ENCODE data around the gene DUSP19. TPM values are rescaled to one million over a fixed set of nuclear protein-coding genes. Genes with fewer than 3 reads are reported as not detected.

The DUSP19 gene
- total and polyA plus RNA-seq, 2 of the 4 experiments (the other 2 are of a cell fraction) = 0.86 to 1.4 TPM

DNA sequence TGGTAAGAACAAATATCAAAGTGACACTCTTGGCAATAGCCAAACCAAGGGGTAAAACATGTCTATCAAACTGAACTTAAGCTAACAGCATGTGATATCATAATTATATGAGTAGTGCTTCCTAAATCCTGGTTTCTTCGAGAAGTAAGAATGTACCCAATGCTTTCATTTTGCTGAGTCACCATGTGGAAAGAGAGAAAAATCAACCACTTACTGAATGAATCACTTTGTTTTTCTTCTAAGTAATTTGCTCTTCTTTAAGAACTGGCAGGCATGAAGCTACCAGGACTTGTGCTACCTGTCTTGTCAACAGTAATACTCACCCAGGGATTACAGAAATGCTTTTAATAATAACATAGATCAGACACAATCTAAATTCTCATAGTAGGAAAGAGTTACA, 19.0 kb upstream of the DUSP19 start:
- Histone ChIP-seq H3K9ac (ENCODE audit: low read depth, low read length) (no peak overlapping the region), H3K4ac (ENCODE audit: low read depth, low read length) (peak overlapping the region; percentile 85; the same call in 1 of the 2 replicates), H3K18ac (ENCODE audit: low read depth, low read length) (no peak overlapping the region), H3K23ac (ENCODE audit: low read depth, low read length) (no peak overlapping the region), H2BK5ac (ENCODE audit: low read depth, low read length, poor library complexity, severe bottlenecking) (peak overlapping the region; percentile 67), H3K9me3 (ENCODE audit: control insufficient read depth, insufficient read depth, low read length) (no peaks in the 10 kb centered on the region), H4K8ac (ENCODE audit: low read depth in 2 of 2, low read length in 2 of 2) (no peak overlapping the region), H2BK120ac (ENCODE audit: low read depth, low read length) (peak overlapping the region; percentile 92), H2AK9ac (replicated peaks; ENCODE audit: low read depth, low read length, poor library complexity) (no peak overlapping the region), H2BK20ac (ENCODE audit: low read depth, low read length) (peak overlapping the region; percentile 90; the same call in 1 of the 2 replicates), H4K91ac (ENCODE audit: insufficient read depth, low read depth, low read length) (no peak overlapping the region), H3K27ac (ENCODE audit: insufficient read depth, low read length) (no peak overlapping the region), H2BK15ac (ENCODE audit: low read depth, low read length) (0 out of 3 replicates have a peak overlapping the region, but pooled peaks have one; percentile 32), H2AK5ac (ENCODE audit: low read depth, low read length) (no peak overlapping the region), H3K14ac (replicated peaks; ENCODE audit: low read depth, low read length) (peak overlapping the region; percentile 45; the same call in 1 of the 2 replicates), H3K79me1 (ENCODE audit: low read depth in 1 of 2, low read length in 2 of 2) (no peaks in the 10 kb centered on the region), H3K4me3 (ENCODE audit: insufficient read depth, low read depth, low read length) (no peak overlapping the region), H3K27me3 (ENCODE audit: control insufficient read depth, insufficient read depth, low read length) (no peaks in the 10 kb centered on the region), H3K56ac (ENCODE audit: extremely low read depth, insufficient read depth, low read length) (no peak overlapping the region), H4K5ac (ENCODE audit: low read depth, low read length) (0 out of 2 replicates have a peak overlapping the region, but pooled peaks have one; percentile 4), H3K4me1 (ENCODE audit: control insufficient read depth, insufficient read depth, low read length) (no peaks in the 10 kb centered on the region), H3K4me2 (ENCODE audit: low read depth, low read length) (peak overlapping the region; percentile 31; the same call in 1 of the 2 replicates), H3K36me3 (ENCODE audit: control insufficient read depth, insufficient read depth, low read length) (no peaks in the 10 kb centered on the region), H4K20me1 (ENCODE audit: insufficient read depth, low read length) (no peaks in the 10 kb centered on the region), H3K9me1 (ENCODE audit: insufficient read depth, low read length) (no peaks in the 10 kb centered on the region), H2AFZ (replicated peaks; ENCODE audit: low read length, poor library complexity) (no peak overlapping the region)
- in situ Hi-C loops (cut with MboI; ENCODE audit: low sequenced_read_pairs) (no loop called here), intact Hi-C loops (cut with micrococcal nuclease) (no loop called here), dilution Hi-C loops (cut with HindIII; ENCODE audit: low sequenced_read_pairs, unreplicated experiment) (no loop called here)
- POLR2A ChIA-PET (ENCODE audit: unreplicated experiment) = no interaction called here
- WGBS, 2 experiments (ENCODE audit: extremely low coverage in 2 of 2, insufficient read length in 1 of 2) = no CpG with 5 or more reads among the region's 1 CpG
- ATAC-seq (ENCODE audit: low read depth) (peak; percentile 86), DNase-seq (peak; percentile 89)
- CTCF ChIA-PET = interaction anchor here (0.6 kb wide), 1 partner anchor 24 kb away, joined by 3 read pairs; no protein-coding TSS in a partner anchor
- TF ChIP-seq RFX5 (IDR thresholded peaks at IDR 0.05; ENCODE audit: low read depth, low read length) (no peak), NFE2L2 (IDR thresholded peaks at IDR 0.05; ENCODE audit: low read depth, low read length) (peak; percentile 100), RCOR1 (IDR thresholded peaks at IDR 0.05; ENCODE audit: insufficient replicate concordance, low read length) (no peak), BHLHE40 (IDR thresholded peaks at IDR 0.05; ENCODE audit: low read depth, low read length) (no peak), CEBPB (IDR thresholded peaks at IDR 0.05; ENCODE audit: low read depth, low read length) (peak; percentile 22; the same call in 1 of the 2 replicates), MAZ (IDR thresholded peaks at IDR 0.05; ENCODE audit: borderline replicate concordance, low read depth, low read length) (no peak), POLR2A (IDR thresholded peaks at IDR 0.05; ENCODE audit: low read depth, low read length) (no peak), MAFK (IDR thresholded peaks at IDR 0.05; ENCODE audit: low read depth, low read length) (peak; percentile 96), SMC3 (IDR thresholded peaks at IDR 0.05; ENCODE audit: low read depth, low read length) (no peak), MXI1 (IDR thresholded peaks at IDR 0.05; ENCODE audit: borderline replicate concordance, low read depth, low read length) (no peak), RAD21 (IDR thresholded peaks at IDR 0.05; ENCODE audit: low read length) (no peak), FOS (IDR thresholded peaks at IDR 0.05; ENCODE audit: low read depth, low read length) (peak; percentile 70; the same call in 1 of the 2 replicates), CHD1 (IDR thresholded peaks at IDR 0.05; ENCODE audit: low read depth, low read length) (no peak)
- TF ChIP-seq, protein P1, sequence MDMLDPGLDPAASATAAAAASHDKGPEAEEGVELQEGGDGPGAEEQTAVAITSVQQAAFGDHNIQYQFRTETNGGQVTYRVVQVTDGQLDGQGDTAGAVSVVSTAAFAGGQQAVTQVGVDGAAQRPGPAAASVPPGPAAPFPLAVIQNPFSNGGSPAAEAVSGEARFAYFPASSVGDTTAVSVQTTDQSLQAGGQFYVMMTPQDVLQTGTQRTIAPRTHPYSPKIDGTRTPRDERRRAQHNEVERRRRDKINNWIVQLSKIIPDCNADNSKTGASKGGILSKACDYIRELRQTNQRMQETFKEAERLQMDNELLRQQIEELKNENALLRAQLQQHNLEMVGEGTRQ (IDR thresholded peaks at IDR 0.05; ENCODE audit: low read depth, low read length) = no peak
- TF ChIP-seq, protein P2, sequence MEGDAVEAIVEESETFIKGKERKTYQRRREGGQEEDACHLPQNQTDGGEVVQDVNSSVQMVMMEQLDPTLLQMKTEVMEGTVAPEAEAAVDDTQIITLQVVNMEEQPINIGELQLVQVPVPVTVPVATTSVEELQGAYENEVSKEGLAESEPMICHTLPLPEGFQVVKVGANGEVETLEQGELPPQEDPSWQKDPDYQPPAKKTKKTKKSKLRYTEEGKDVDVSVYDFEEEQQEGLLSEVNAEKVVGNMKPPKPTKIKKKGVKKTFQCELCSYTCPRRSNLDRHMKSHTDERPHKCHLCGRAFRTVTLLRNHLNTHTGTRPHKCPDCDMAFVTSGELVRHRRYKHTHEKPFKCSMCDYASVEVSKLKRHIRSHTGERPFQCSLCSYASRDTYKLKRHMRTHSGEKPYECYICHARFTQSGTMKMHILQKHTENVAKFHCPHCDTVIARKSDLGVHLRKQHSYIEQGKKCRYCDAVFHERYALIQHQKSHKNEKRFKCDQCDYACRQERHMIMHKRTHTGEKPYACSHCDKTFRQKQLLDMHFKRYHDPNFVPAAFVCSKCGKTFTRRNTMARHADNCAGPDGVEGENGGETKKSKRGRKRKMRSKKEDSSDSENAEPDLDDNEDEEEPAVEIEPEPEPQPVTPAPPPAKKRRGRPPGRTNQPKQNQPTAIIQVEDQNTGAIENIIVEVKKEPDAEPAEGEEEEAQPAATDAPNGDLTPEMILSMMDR (conservative IDR thresholded peaks at IDR 0.05; ENCODE audit: low read depth, low read length) = no peak
- TF ChIP-seq, protein P3, sequence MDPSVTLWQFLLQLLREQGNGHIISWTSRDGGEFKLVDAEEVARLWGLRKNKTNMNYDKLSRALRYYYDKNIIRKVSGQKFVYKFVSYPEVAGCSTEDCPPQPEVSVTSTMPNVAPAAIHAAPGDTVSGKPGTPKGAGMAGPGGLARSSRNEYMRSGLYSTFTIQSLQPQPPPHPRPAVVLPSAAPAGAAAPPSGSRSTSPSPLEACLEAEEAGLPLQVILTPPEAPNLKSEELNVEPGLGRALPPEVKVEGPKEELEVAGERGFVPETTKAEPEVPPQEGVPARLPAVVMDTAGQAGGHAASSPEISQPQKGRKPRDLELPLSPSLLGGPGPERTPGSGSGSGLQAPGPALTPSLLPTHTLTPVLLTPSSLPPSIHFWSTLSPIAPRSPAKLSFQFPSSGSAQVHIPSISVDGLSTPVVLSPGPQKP (IDR thresholded peaks at IDR 0.05; ENCODE audit: borderline replicate concordance, low read depth, low read length) = no peak
- no TSS peak for BruUV-seq (replicated peaks)
